HepG2 (cell line): ENCODE data around the gene SLA2. TPM values are rescaled to one million over a fixed set of nuclear protein-coding genes. Genes with fewer than 3 reads are reported as not detected.
A peak's percentile ranks its signal among the peaks of the same experiment; 100 is the strongest.

Experiments
- CSRNP2 ChIP-seq: sonication (generic); formaldehyde crosslinking; conservative IDR thresholded peaks from 2 replicates; pipeline ENCODE4 v1.8.0; 2022; ENCODE audit warnings: low read depth, missing genetic modification reagents
- DNMT1 ChIP-seq: sonication (generic); formaldehyde crosslinking; IDR thresholded peaks from 2 replicates; pipeline ENCODE4 v1.5.1; 2020; ENCODE audit warnings: mild to moderate bottlenecking, missing genetic modification reagents
- EEA1 ChIP-seq: sonication (generic); formaldehyde crosslinking; IDR thresholded peaks from 2 replicates; pipeline ENCODE4 v1.5.1; 2020; ENCODE audit warnings: mild to moderate bottlenecking, missing genetic modification reagents, borderline replicate concordance
- GABPB1 ChIP-seq: IDR thresholded peaks from 2 replicates; pipeline ENCODE4 v1.6.1; 2016; ENCODE audit warnings: mild to moderate bottlenecking, missing genetic modification reagents, moderate library complexity, missing compliant biosample characterization
- MAFG ChIP-seq: sonication (generic); formaldehyde crosslinking; IDR thresholded peaks from 2 replicates; pipeline ENCODE4 v1.5.1; 2020; ENCODE audit warnings: mild to moderate bottlenecking, missing genetic modification reagents
- NBN ChIP-seq: fragments of 450-650 bp; conservative IDR thresholded peaks from 2 replicates; pipeline ENCODE4 v1.6.1; 2017
- PHF5A ChIP-seq: IDR thresholded peaks from one replicate; pipeline ENCODE4 v1.6.1; 2018; ENCODE audit warnings: low read depth, missing genetic modification reagents; ENCODE audit not compliant: unreplicated experiment
- SYNCRIP ChIP-seq: fragments of 200-400 bp; formaldehyde crosslinking; IDR thresholded peaks from 2 replicates; pipeline ENCODE4 v1.6.1; 2018; ENCODE audit warnings: mild to moderate bottlenecking, low read depth, low read length; ENCODE audit not compliant: insufficient read depth
- TOPORS ChIP-seq: sonication (generic); formaldehyde crosslinking; IDR thresholded peaks from 2 replicates; pipeline ENCODE4 v1.8.0; 2023; ENCODE audit warnings: mild to moderate bottlenecking, missing genetic modification reagents
- ZBTB7B ChIP-seq: sonication (generic); formaldehyde crosslinking; IDR thresholded peaks from 2 replicates; pipeline ENCODE4 v1.4.0; 2020; ENCODE audit warnings: missing genetic modification reagents
- ZFP36L2 ChIP-seq: sonication (generic); formaldehyde crosslinking; IDR thresholded peaks from 2 replicates; pipeline ENCODE4 v1.4.0; 2020; ENCODE audit warnings: missing genetic modification reagents
- ZFP37 ChIP-seq: sonication (generic); formaldehyde crosslinking; IDR thresholded peaks from 2 replicates; pipeline ENCODE4 v1.4.0; 2020; ENCODE audit warnings: missing genetic modification reagents, borderline replicate concordance
- ZFP62 ChIP-seq: sonication (generic); formaldehyde crosslinking; IDR thresholded peaks from 2 replicates; pipeline ENCODE4 v1.4.0; 2020; ENCODE audit warnings: missing genetic modification reagents
- ZNF12 ChIP-seq: sonication (generic); formaldehyde crosslinking; IDR thresholded peaks from 2 replicates; pipeline ENCODE4 v1.5.0; 2020; ENCODE audit warnings: missing genetic modification reagents
- ZNF281 ChIP-seq: sonication (generic); formaldehyde crosslinking; IDR thresholded peaks from 2 replicates; pipeline ENCODE4 v1.4.0; 2020; ENCODE audit warnings: missing genetic modification reagents, borderline replicate concordance
- ZNF558 ChIP-seq: sonication (generic); formaldehyde crosslinking; IDR thresholded peaks from 2 replicates; pipeline ENCODE4 v1.9.0; 2022; ENCODE audit warnings: mild to moderate bottlenecking, missing genetic modification reagents, borderline replicate concordance
- ZNF687 ChIP-seq: sonication (generic); formaldehyde crosslinking; IDR thresholded peaks from 2 replicates; pipeline ENCODE4 v1.5.1; 2020; ENCODE audit warnings: mild to moderate bottlenecking, missing genetic modification reagents, moderate library complexity
- ZNF746 ChIP-seq: sonication (generic); formaldehyde crosslinking; IDR thresholded peaks from 2 replicates; pipeline ENCODE4 v1.8.0; 2022; ENCODE audit warnings: mild to moderate bottlenecking, missing genetic modification reagents
- polyA plus RNA-seq, 8 experiments: library from polyadenylated mRNA; depleted of rRNA in 3 of 8; stranded (reverse) in 7 of 8; unstranded in 1 of 8; fragments of >200 nt; fragmentation: Illumina TruSeq in 4 of 8; extraction: Trizol in 4 of 8; gene quantifications; 2 replicates each; pipeline versions ENCODE4 v1.2.1 to v1.2.3, GENCODE V29; 2011 to 2016; ENCODE audit warnings: low read depth in 4 of 8, missing spikeins in 1 of 8, mixed read lengths in 1 of 8; ENCODE audit not compliant: insufficient read depth in 1 of 8
- total RNA-seq, 5 experiments: library from RNA; depleted of rRNA; stranded (reverse); fragments of >200 nt; fragmentation: Illumina TruSeq; extraction: Trizol; gene quantifications; 2 replicates each; pipeline ENCODE4 v1.2.3, GENCODE V29; 2016; ENCODE audit warnings: low read depth in 1 of 5

The SLA2 gene
- total and polyA plus RNA-seq, 2 of the 13 experiments (the other 11 are each of a cell fraction or from before 2014, with no cell fraction given) = 1.6 to 3.6 TPM

- no peak for TF ChIP-seq CSRNP2 (CRISPR knock-in tag)
- 0 out of 2 replicates have a peak, but pooled peaks have one; percentile 11 for TF ChIP-seq ZNF12 (CRISPR knock-in tag)
- TF ChIP-seq ZBTB7B (CRISPR knock-in tag) = peak; percentile 95
- TF ChIP-seq PHF5A = peak; percentile 29
- peak; percentile 11; the same call in 1 of the 2 replicates for TF ChIP-seq ZFP36L2 (CRISPR knock-in tag)
- TF ChIP-seq ZFP37 (CRISPR knock-in tag) = 0 out of 2 replicates have a peak, but pooled peaks have one; percentile 49
- peak; percentile 76 for TF ChIP-seq ZNF746 (CRISPR knock-in tag)
- peak; percentile 97 for TF ChIP-seq ZNF687 (CRISPR knock-in tag)
- TF ChIP-seq TOPORS (CRISPR knock-in tag) = no peak
- peak; percentile 93 for TF ChIP-seq GABPB1 (CRISPR knock-in tag)
- no peak for TF ChIP-seq NBN
- TF ChIP-seq MAFG = no peak
- TF ChIP-seq EEA1 (CRISPR knock-in tag) = peak; percentile 93; the same call in 1 of the 2 replicates
- TF ChIP-seq ZFP62 = peak; percentile 85; the same call in 1 of the 2 replicates
- TF ChIP-seq DNMT1 = peak; percentile 58; the same call in 1 of the 2 replicates
- TF ChIP-seq ZNF281 (CRISPR knock-in tag) = 0 out of 2 replicates have a peak, but pooled peaks have one; percentile 50
- no peak for TF ChIP-seq SYNCRIP
- peak; percentile 92 for TF ChIP-seq ZNF558 (CRISPR knock-in tag)
Observed at GRCh38 chr20:36573103-36573797, 72.7 kb downstream of the SLA2 start, which contains the start of gene TGIF2 (continued).
